Activated T-cell treated with anti-CD3 and anti-CD28 coated beads, Interleukin-2, amount 50 U/mL, for 48 hours (primary cell): ENCODE results near the gene CAMKMT.
A peak's percentile ranks its signal among the peaks of the same experiment; 100 is the strongest.
"Not testable (repeated sequence)": the region's sequence is repeated elsewhere in the genome, so short reads cannot be mapped to it uniquely, and the experiment has no call there.

Experiments
- DNase-seq, 2 experiments: peaks; one replicate each; pipeline ENCODE4 v3.0.0-alpha.2; 2020

CAMKMT gene

DNA sequence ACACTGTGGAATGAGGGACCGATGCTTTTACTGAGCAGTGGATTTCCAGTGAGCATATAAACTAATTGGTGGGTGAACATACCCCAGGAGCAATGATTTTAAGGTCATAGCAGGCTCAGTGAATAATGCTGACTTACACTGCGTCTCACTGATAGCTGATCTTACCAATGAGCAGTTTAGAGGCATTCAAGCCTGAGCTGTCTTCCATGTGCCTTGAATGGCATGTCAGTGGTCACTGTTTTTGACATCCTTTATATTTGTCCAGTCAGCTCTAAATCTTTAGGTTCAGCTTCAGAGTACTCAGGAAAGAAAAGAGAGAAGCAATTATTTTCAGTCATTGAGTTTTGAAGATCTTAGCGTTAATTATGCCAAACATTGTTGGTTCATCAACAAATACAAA lies 88.3 kb downstream of the CAMKMT start:
- DNase-seq = no peak

GRCh38 chr2:44450806-44451205 lies 89.1 kb downstream of the CAMKMT start:
- DNase-seq = no peak

DNA sequence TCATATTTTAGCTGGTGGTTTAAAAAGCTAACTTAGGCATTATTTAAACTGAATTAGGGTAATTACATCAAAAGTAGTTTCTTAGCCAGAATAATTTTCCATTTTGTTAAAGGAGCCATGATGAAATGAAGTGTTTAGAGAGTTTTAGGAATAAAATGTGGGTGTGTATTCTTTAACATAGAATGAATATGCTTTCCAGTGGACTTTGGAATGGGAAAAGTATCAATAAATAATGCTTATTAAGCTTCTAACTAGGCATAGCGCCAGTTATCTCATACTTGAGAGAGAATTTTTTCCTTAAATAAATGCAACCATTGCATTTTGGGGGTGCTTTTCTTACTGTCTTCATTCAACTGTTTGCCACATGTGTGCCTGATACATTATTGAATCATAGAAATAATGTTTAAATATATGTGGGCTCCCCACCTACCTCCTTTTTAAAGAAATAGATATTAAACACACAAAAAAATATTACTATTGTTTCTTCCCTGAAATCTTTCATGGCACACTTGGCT lies 90.4 kb downstream of the CAMKMT start:
- DNase-seq = no peak

DNA sequence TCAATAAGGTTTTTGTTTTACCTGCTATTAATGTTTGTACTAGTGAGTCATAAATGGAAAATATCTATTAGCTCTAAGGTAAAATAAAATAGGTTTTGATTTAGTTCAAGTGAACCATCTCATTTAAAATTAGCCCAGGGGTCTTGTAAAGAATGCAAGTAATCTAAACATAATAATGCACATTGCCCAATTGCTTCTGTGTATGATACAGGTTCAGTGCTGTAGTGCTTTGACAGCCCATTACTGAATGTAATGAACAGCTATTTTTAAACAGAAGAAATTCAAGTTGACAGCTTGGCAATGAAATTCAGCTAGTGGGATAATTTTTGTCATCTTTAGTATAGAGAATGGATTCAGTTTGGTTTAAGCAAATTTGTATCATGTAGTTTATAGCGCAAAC lies 91.5 kb downstream of the CAMKMT start:
- DNase-seq = no peak

DNA sequence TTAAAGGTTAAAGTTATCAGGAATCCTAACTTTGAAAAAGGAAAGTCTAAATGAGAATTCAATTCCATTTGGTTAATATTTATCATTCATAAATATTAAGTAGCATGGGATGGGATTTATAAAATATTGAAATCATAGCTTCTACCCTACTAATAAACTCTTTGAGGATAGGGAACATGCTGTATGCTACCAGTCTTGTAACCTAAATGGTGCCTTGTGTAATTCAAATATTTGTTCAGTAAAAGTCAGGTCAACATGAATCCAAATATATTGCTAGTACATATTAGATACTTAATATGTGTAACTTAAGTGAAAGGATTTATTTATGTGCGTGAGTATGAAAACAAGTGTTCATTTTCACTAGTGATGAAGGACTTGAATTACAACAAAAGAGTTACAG lies 94.1 kb downstream of the CAMKMT start:
- no peak for DNase-seq

GRCh38 chr2:44456946-44457345 lies 95.2 kb downstream of the CAMKMT start:
- DNase-seq = no peak

DNA sequence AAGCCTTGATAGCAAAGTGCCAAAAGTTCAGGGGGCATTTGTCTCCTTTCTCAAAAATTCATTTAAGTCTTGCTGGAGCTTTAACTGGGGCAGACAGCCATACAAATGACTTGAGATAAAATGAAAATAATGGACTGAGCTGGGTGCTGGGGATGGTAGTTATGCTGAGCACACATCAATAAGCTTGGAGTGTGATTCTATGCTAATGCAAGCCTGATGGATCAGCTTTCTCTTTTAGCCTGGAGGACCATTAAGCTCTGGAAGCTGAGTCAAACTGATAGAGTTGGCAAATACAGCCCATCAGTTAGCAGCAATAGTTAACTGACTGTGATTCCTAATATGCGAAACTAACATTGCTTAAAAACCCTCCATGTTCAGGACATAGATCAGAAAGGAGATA lies 98.0 kb downstream of the CAMKMT start:
- no peak for DNase-seq

GRCh38 chr2:44462934-44463849 lies 101.4 kb downstream of the CAMKMT start:
- DNase-seq = no peak

DNA sequence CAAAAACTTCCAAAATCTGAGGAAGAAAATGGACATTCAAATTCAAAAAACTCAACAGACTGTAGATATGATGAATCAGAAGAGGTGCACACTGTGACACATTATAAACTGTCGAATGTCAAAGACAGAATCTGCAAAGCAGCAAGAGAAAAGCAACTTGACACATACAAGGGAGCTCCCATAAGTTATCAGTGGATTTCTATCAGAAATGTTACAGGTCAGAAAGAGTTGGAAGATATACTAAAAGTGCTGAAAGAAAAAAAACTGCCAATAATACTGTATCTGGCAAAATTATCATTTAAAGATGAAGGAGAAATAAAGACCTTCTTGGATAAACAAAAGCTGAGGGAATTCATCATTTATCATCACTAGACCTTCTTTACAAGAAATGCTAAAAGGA lies 102.7 kb downstream of the CAMKMT start:
- DNase-seq = no peak

DNA sequence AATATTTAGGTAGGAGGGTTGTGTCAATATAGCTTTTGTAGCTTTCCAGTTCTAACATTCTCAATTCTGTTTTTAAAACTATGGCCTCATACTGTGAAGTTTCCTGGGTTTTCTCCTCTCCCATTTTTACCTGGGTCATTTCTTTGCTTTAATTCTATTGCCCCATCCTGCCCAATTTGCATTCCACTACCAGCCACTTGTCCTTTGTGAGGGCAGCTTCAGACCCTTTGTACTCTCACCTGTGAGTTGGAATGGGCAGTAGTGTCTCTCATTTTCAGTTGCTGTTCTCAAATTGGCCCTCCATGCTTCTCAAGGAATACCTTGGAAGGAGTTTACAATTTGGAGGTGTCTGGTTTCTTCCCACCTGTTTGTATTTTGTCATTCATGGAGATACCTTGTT lies 108.4 kb downstream of the CAMKMT start:
- no peak for DNase-seq

DNA sequence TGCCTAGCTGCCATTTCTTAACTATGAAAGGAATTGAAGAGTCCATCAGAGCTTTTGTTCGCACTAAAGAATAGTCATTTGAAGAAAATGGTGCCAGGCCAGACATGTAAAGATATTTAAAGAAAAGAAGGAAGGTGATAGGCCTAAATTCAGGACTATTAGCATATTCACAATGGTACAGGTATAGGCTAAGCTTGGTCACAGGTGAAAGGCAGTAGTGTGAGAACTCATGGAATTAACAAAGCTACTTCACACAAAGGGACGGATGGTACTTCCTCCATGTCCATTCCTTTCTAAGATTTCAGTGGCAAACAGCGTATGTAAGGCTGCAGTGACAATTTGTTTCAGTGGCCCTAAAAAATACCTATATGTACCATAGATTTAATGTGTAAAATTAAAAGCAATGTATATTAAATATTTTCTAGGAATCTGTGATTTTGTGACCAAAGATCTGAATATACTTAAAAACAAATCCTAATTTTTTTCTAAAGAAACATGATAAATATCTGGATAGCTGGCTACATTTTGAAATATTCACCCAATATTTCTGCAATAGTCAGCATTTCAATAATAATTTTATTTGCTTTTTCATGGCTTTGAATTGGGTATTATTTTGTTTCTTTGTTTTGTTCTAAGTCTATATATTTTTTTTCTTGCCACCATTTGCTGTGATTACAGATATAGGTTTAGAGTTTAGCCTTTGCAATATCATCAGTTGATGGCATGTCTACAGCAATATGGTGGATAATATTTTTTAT lies 116.1 kb downstream of the CAMKMT start:
- no peak for DNase-seq

DNA sequence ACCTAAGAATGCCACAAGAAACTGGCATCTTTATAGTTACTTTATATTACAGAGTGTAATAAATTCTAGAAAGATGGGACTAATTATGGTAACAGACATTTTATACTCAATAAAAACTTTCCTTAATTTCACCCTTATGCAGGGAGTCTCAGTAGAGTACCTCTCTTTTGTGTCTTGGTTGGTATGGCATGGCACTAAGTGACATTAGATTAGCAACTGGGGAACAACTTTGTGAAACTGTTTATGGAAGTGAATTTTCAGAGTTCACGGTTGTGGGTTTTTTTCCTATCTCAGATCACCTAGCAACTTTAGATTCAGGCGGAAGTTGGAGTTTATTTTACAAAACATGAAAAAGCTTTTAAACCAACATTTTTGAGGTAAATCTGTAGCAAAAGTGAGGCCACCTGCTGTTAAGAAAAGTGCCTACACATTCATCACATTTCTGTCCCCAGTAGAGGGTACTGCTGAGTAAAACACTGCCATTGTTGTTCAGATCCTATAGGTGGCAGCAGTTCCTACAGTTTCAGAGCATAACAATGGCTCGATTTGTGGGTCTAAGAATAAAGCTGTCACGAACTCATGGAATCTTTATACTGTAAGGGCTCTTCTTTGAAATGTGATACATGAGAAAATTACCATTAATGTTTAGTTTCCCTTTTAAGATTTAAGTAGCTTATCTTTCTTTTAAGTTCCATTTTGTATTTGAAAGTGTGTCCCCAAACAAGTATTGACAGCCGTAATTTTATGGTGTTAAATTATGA lies 117.6 kb downstream of the CAMKMT start:
- DNase-seq = peak in 1 of 2 experiments; percentile 17

DNA sequence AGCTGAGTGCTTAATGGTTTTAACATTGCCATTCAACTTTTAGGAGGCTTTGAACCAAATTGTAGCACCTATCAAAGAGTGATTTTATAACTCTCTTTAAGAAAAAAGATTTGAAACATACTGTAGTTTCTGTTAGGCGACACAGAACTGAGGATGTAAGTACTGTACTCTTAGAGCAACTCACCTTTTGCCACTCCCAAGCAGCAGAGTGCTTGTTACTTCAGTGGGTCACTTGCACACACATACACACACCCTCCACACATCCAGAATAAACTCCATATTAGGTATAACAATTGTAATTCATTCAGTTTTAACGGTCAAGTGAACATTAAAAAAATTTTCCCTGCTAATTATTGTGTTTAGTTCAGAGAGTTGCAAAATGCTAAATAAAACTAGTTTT lies 118.3 kb downstream of the CAMKMT start:
- DNase-seq = no peak

DNA sequence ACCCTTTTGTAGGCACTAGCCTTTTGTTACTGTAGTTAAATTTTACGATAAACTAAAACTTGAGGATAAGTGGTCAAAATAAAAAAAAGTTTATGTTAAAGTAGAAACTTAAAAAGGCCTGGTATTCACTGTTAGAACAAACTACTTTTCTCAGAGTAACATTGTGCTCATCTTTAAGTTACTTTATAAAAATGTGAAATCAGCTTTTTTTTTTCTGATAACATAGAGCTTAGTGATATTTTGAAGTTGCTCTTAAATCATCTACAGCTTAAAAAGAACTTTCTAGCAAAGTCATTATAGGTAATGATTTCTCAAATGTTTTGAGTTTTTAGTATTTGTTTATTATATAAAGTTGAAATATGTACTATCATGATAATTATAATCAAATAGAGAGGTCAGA lies 125.3 kb downstream of the CAMKMT start:
- DNase-seq = no peak

DNA sequence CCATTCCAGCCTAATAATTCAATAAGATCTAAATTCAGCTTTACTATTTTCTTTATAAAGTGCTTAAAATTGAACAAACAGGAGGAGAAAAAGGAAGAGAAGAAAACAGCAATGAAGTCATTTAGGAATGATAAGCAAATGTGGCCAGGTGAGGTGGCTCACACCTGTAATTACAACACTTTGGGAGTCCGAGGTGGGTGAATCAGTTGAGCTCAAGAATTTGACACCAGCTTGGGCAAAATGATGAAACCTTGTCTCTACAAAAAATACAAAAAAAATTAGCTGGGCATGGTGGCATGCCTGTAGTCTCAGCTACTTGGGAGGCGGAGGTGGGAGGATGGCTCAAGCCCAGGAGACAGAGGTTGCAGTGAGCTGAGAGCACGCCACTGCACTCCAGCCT lies 129.0 kb downstream of the CAMKMT start:
- no peak for DNase-seq

GRCh38 chr2:44494006-44494405 lies 132.3 kb downstream of the CAMKMT start:
- no peak for DNase-seq

DNA sequence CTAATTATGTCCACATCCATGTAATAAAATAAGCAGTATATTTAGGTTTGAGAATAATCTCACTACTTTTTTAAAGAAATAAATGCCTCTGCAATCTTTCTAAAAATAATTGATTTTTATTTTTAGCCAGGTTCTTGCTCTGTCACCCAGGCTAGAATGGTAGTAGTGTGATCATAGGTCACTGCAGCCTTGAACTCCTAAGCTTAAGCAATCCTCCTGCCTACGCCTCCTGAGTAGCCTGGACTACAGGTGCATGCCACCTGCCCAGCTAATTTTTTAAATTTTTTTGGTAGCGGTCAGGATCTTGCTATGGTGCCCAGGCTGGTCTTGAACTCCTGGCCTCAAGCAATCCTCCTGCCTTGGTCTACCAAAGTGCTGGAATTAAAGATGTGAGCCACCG lies 133.3 kb downstream of the CAMKMT start:
- no peak for DNase-seq

- DNase-seq = no peak
These were observed 133.8 kb downstream of the CAMKMT start for GRCh38 chr2:44495544-44495943.

GRCh38 chr2:44496130-44496529 lies 134.4 kb downstream of the CAMKMT start:
- DNase-seq = no peak

GRCh38 chr2:44498551-44498950 lies 136.8 kb downstream of the CAMKMT start:
- DNase-seq = no peak

DNA sequence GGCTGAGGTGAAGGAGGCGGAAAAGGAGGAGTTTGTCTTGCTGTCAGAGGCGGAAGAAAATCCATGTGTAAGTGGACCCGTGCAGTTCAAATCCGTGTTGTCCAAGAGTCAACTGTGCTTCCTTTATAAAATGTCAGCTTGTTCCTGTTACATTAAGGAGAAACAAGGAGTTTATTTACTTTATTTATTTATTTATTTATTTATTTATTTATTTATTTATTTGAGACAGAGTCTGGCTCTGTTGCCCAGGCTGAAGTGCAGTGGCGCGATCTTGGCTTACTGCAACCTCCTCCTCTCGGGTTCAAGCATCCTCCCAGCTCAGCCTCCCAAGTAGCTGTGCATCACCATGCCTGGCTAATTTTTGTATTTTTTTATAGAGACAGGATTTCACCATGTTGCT lies 143.9 kb downstream of the CAMKMT start:
- DNase-seq = not testable (repeated sequence)

GRCh38 chr2:44510246-44510645 lies 148.5 kb downstream of the CAMKMT start:
- no peak for DNase-seq

GRCh38 chr2:44515416-44515815 lies 153.7 kb downstream of the CAMKMT start:
- DNase-seq = no peak
